ENCODE results near the gene GALNT18.

- no peak for TF ChIP-seq POLR2A (IDR thresholded peaks at IDR 0.05)
- TF ChIP-seq CTCF (IDR thresholded peaks at IDR 0.05) = no peak
Measured at GRCh38 chr11:11426226-11426952, 195.4 kb downstream of the GALNT18 start.

Data from ovary (tissue), 3 donors.